Activated B cell treated with CpG ODN at 0.5 μM for 24 hours (primary cell): Measurements from ENCODE around the gene DKK3. TPM values are rescaled to one million over a fixed set of nuclear protein-coding genes. Genes with fewer than 3 reads are reported as not detected.

Experiments
- ATAC-seq: fragments of 200-7000 bp; cut with Tn5 transposase; one replicate; pipeline ENCODE4 v1.10.0; 2021; ENCODE audit warnings: low read depth, mild to moderate bottlenecking, moderate library complexity
- CTCF ChIA-PET: fragments of 350-600 bp; sonication (Branson Sonifier 250); formaldehyde crosslinking; loops from one replicate; lab custom pipeline; 2021; ENCODE audit warnings: antibody characterized with exemption; lab: Charles Lee
- POLR2A ChIA-PET: fragments of 350-600 bp; sonication (Branson Sonifier 250); formaldehyde crosslinking; loops from one replicate; lab custom pipeline; 2021; ENCODE audit warnings: antibody characterized with exemption; lab: Charles Lee
- DNase-seq: peaks from one replicate; pipeline ENCODE4 v3.0.0; 2022
- H3K27ac Mint-ChIP-seq: one replicate; pipeline ENCODE4 v1.8.0; 2020; ENCODE audit warnings: mixed read lengths
- H3K27me3 Mint-ChIP-seq: one replicate; pipeline ENCODE4 v1.8.0; 2021; ENCODE audit warnings: mixed read lengths
- H3K36me3 Mint-ChIP-seq: one replicate; pipeline ENCODE4 v1.8.0; 2021; ENCODE audit warnings: low read depth, mixed read lengths
- H3K4me1 Mint-ChIP-seq: one replicate; pipeline ENCODE4 v1.8.0; 2021; ENCODE audit warnings: mixed read lengths
- H3K4me3 Mint-ChIP-seq: one replicate; pipeline ENCODE4 v1.8.0; 2020; ENCODE audit warnings: mild to moderate bottlenecking, mixed read lengths
- H3K9me3 Mint-ChIP-seq: one replicate; pipeline ENCODE4 v1.8.0; 2020; ENCODE audit warnings: mixed read lengths
- intact Hi-C: fragments of 100-400 bp; cut with micrococcal nuclease; formaldehyde crosslinking; loops from one replicate; pipeline ENCODE4 v1.15.1; 2024
- total RNA-seq: library from RNA; stranded (reverse); gene quantifications from 2 replicates; pipeline ENCODE4 v1.2.3, GENCODE V29; 2022
- TF ChIP-seq, protein P1 (sequence below): fragments of 200-600 bp; IDR thresholded peaks from one replicate; pipeline ENCODE4 v1.8.0; 2022; ENCODE audit warnings: antibody characterized with exemption, mild to moderate bottlenecking

The DKK3 gene
- total RNA-seq, 1 donor from 2014 or later, result not detected

DNA sequence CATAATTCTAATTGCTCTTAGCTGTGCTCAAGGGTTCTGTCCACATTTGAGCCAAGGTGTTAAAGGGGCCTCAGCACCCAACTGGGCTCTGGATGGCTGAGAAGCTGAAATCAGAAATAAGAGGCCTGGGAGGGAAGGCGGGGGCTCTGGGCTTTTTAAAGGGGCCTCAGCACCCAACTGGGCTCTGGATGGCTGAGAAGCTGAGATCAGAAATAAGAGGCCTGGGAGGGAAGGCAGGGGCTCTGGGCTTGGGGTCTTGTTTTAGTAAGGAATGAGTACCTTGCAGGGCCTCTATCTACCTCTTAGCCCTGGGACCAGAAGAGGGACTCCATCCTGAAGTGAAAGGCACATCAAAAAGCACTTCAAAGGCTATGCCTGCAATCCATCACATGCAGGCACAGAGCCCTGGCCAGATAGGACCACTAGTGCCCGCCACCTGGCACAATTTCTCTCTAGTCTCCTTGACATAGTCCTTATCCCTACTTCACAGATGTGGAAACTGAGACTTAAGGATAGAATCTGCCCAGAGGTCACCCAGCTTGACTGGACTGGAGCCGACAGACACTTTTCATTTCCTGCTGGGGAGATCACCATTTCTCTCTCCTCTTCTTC lies 35.6 kb downstream of the DKK3 start:
- Mint-ChIP-seq H3K4me1 (no peaks in the 10 kb centered on the region), H3K4me3 (no peak overlapping the region), H3K27ac (no peak overlapping the region), H3K9me3 (no peaks in the 10 kb centered on the region), H3K36me3 (no peaks in the 10 kb centered on the region), H3K27me3 (peaks cover 3% of the 10 kb centered on the region)
- intact Hi-C loops, result no loop called here
- TF ChIP-seq, protein P1, sequence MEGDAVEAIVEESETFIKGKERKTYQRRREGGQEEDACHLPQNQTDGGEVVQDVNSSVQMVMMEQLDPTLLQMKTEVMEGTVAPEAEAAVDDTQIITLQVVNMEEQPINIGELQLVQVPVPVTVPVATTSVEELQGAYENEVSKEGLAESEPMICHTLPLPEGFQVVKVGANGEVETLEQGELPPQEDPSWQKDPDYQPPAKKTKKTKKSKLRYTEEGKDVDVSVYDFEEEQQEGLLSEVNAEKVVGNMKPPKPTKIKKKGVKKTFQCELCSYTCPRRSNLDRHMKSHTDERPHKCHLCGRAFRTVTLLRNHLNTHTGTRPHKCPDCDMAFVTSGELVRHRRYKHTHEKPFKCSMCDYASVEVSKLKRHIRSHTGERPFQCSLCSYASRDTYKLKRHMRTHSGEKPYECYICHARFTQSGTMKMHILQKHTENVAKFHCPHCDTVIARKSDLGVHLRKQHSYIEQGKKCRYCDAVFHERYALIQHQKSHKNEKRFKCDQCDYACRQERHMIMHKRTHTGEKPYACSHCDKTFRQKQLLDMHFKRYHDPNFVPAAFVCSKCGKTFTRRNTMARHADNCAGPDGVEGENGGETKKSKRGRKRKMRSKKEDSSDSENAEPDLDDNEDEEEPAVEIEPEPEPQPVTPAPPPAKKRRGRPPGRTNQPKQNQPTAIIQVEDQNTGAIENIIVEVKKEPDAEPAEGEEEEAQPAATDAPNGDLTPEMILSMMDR, result no peak
- no peak for ATAC-seq
- ChIA-PET CTCF (no interaction called here), POLR2A (no interaction called here)
- DNase-seq, result no peak

DNA sequence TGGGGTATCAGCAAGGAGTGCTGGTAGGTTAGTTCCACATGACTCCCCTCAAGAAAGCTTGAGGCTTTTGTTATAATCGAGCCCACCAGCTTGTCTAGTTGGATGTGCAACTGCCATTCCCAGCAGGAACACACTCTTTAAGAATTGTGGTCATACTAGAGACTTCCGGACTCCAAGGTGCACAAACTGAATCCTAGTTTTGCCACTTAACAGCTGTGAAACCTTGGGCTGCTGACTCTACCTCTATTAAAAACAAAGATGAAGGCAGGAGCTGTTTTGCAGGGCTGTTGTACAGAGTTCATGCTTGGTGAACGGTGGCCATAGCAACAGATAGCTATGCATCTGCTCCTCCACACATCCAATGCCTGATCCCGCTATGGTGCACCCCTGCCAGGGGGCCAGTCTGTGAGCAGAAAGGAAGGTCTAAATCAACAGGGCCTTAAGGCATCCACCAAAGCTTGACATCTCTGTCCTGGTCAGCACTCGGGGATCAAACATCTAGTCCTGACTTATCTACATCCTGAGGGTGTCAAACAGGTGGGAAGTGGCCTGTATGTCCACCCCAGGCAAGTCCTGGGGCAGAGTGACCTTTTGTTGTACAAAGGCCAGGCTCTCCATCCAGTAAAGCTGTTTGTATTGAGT lies 36.4 kb downstream of the DKK3 start:
- TF ChIP-seq, protein P1, result no peak
- ChIA-PET CTCF (no interaction called here), POLR2A (no interaction called here)
- Mint-ChIP-seq H3K27me3 (peaks cover 3% of the 10 kb centered on the region), H3K27ac (no peak overlapping the region), H3K36me3 (no peaks in the 10 kb centered on the region), H3K4me3 (no peak overlapping the region), H3K9me3 (no peaks in the 10 kb centered on the region), H3K4me1 (no peaks in the 10 kb centered on the region)
- intact Hi-C loops, result no loop called here
- no peak for ATAC-seq
- no peak for DNase-seq

DNA sequence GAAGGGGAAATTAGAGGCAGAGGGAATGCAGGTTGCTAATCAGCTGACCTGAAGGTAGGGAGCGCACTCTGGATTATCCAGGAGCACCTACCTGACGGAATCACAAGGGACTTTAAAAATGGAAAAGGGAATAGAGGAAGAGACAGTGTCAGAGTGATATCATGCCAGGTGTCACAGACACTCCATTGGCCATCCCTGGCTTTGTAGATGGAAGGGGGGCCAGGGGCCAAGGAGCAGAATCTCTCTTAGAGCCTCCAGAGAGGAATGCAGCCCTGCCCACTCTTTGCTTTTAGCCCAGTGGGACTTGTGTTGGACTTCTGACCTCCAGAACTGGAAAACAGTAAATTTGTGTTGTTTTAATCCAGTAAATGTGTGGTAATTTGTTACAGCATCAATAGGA lies 37.9 kb downstream of the DKK3 start:
- ChIA-PET POLR2A (no interaction called here), CTCF (no interaction called here)
- H3K27me3 Mint-ChIP-seq, result peaks cover 7% of the 10 kb centered on the region
- H3K4me1 Mint-ChIP-seq, result no peaks in the 10 kb centered on the region
- DNase-seq (no peak), ATAC-seq (no peak)
- TF ChIP-seq, protein P1, result no peak
- no peaks in the 10 kb centered on the region for H3K9me3 Mint-ChIP-seq
- H3K27ac Mint-ChIP-seq, result no peak overlapping the region
- H3K4me3 Mint-ChIP-seq, result no peak overlapping the region
- intact Hi-C loops, result no loop called here
- no peaks in the 10 kb centered on the region for H3K36me3 Mint-ChIP-seq

DNA sequence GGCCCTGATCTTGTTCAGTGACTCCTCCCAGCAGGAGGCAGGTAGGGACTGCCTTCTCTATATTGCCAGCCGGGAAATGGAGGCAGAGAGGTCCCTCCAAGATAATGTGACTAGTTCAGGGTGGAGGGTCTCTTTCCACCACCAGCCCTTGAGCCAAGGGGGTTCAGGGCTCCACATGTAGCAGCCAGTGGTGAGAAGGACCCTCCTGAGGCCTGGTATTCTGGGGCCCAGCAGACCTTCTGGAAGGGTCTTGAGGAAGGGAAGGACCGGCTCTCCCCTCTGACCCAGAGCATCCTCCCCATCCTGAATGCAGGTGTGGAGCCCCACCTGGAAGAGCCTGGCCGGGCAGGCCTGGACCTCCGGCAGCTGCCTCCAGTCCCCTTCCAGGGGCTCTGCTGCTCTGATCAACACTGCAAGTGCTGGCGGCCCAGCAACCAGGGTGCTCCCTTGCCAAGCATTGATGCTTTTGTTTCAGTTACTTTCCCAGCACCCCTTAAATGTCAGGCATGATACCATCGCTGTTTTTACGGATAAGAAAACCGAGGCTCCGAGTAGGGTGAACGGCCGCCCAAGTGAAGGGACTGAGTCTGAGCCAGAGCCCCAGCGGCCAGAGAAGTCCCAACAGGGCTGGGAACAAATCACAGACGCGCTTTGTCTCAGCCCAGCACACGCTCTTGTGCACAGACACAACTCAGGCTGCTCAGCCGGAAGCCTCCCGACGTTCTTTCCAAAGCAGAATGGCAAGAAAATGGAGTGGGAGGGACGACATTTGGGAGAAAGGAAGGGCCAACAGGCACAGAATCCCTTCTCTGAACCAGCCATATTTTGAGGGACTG lies 38.8 kb downstream of the DKK3 start:
- intact Hi-C loops, result no loop called here
- Mint-ChIP-seq H3K27me3 (peaks cover 7% of the 10 kb centered on the region), H3K4me3 (no peak overlapping the region), H3K27ac (no peak overlapping the region), H3K9me3 (no peaks in the 10 kb centered on the region), H3K36me3 (no peaks in the 10 kb centered on the region), H3K4me1 (no peaks in the 10 kb centered on the region)
- DNase-seq, result no peak
- no peak for ATAC-seq
- POLR2A ChIA-PET, result no interaction called here
- CTCF ChIA-PET, result no interaction called here
- TF ChIP-seq, protein P1, result no peak
